ENCODE measurements around the gene FAM219B.

Gene FAM219B

GRCh38 chr15:74906450-74907162 is at the start of gene FAM219B:
FAM219B (minus strand) TSS chr15:74906851; CDS start chr15:74906800, 51 bp downstream.
- Histone ChIP-seq H3K4me3 (replicated peaks; ENCODE audit: low read depth, low read length) (peak within 1 kb of the TSS; percentile 92), H3K27me3 (replicated peaks; ENCODE audit: control insufficient read depth, insufficient read depth, low read length) (no peaks in the 10 kb centered on the region), H3K36me3 (ENCODE audit: control insufficient read depth, insufficient read depth, low read length) (peaks cover 10% of the 10 kb centered on the region)
- TF ChIP-seq CTCF (IDR thresholded peaks at IDR 0.05; ENCODE audit: insufficient read depth, low read length, poor library complexity, severe bottlenecking) = no peak
- DNase-seq (ENCODE audit: extremely low read depth, insufficient read length) = peak; percentile 84

- DNase-seq (ENCODE audit: extremely low read depth, insufficient read length) = peak; percentile 80
- TF ChIP-seq CTCF (IDR thresholded peaks at IDR 0.05; ENCODE audit: insufficient read depth, low read length, poor library complexity, severe bottlenecking) = peak; percentile 64
- peaks cover 4% of the 10 kb centered on the region for H3K27me3 ChIP-seq (replicated peaks; ENCODE audit: control insufficient read depth, insufficient read depth, low read length)
- peak overlapping the region; percentile 58 for H3K4me3 ChIP-seq (replicated peaks; ENCODE audit: low read depth, low read length)
- H3K36me3 ChIP-seq (ENCODE audit: control insufficient read depth, insufficient read depth, low read length) = no peaks in the 10 kb centered on the region
These were observed 49.4 kb upstream of the FAM219B start for GRCh38 chr15:74955796-74956647.

- DNase-seq (ENCODE audit: extremely low read depth, insufficient read length) = no peak
- H3K4me3 ChIP-seq (replicated peaks; ENCODE audit: low read depth, low read length) = no peak overlapping the region
- H3K27me3 ChIP-seq (replicated peaks; ENCODE audit: control insufficient read depth, insufficient read depth, low read length) = peaks cover 4% of the 10 kb centered on the region
- TF ChIP-seq CTCF (IDR thresholded peaks at IDR 0.05; ENCODE audit: insufficient read depth, low read length, poor library complexity, severe bottlenecking) = no peak
- H3K36me3 ChIP-seq (ENCODE audit: control insufficient read depth, insufficient read depth, low read length) = no peaks in the 10 kb centered on the region
These were observed 48.4 kb upstream of the FAM219B start for GRCh38 chr15:74955017-74955416.

- Histone ChIP-seq H3K27me3 (replicated peaks; ENCODE audit: control insufficient read depth, insufficient read depth, low read length) (peaks cover 4% of the 10 kb centered on the region), H3K4me3 (replicated peaks; ENCODE audit: low read depth, low read length) (no peak overlapping the region), H3K36me3 (ENCODE audit: control insufficient read depth, insufficient read depth, low read length) (no peaks in the 10 kb centered on the region)
- TF ChIP-seq CTCF (IDR thresholded peaks at IDR 0.05; ENCODE audit: insufficient read depth, low read length, poor library complexity, severe bottlenecking) = no peak
- DNase-seq (ENCODE audit: extremely low read depth, insufficient read length) = no peak
These were observed 47.9 kb upstream of the FAM219B start for GRCh38 chr15:74954515-74954914.

- H3K4me3 ChIP-seq (replicated peaks; ENCODE audit: low read depth, low read length) = no peak overlapping the region
- no peaks in the 10 kb centered on the region for H3K36me3 ChIP-seq (ENCODE audit: control insufficient read depth, insufficient read depth, low read length)
- no peaks in the 10 kb centered on the region for H3K27me3 ChIP-seq (replicated peaks; ENCODE audit: control insufficient read depth, insufficient read depth, low read length)
- TF ChIP-seq CTCF (IDR thresholded peaks at IDR 0.05; ENCODE audit: insufficient read depth, low read length, poor library complexity, severe bottlenecking) = no peak
- DNase-seq (ENCODE audit: extremely low read depth, insufficient read length) = no peak
These were observed 44.4 kb upstream of the FAM219B start for GRCh38 chr15:74951006-74951405.

All from GM06990 (cell line).